Prostate gland (tissue), 2 donors: ENCODE data around the gene DCC. TPM values are rescaled to one million over a fixed set of nuclear protein-coding genes. Genes with fewer than 3 reads are reported as not detected.

Experiments
- DNase-seq: peaks from one replicate; pipeline ENCODE4 v3.0.0-alpha.2; 2019; ENCODE audit warnings: low spot score
- H3K27ac ChIP-seq, 2 donors: fragments of 200-600 bp; sonication (generic); 2 replicates each; pipeline ENCODE4 v1.5.1; 2017 to 2019
- H3K27me3 ChIP-seq: fragments of 200-600 bp; sonication (generic); replicated peaks from 2 replicates; pipeline ENCODE4 v1.5.1; 2019; ENCODE audit not compliant: insufficient read depth
- H3K36me3 ChIP-seq, 2 donors: fragments of 200-600 bp; sonication (generic); 1 replicate in 1 of 2; 2 replicates in 1 of 2; pipeline versions ENCODE4 v1.5.1 to v1.8.1; 2017 to 2019
- H3K4me1 ChIP-seq: fragments of 200-600 bp; sonication (generic); replicated peaks from 2 replicates; pipeline ENCODE4 v1.5.1; 2019
- H3K4me3 ChIP-seq, 2 donors: fragments of 200-600 bp; sonication (generic); 2 replicates each; pipeline ENCODE4 v1.5.1; 2017 to 2019
- H3K9me3 ChIP-seq: fragments of 200-600 bp; sonication (generic); 2 replicates; pipeline ENCODE4 v1.5.1; 2017
- POLR2A ChIP-seq: fragments of 450-650 bp; IDR thresholded peaks from one replicate; pipeline ENCODE4 v1.6.1; 2016; ENCODE audit warnings: antibody characterized with exemption, mild to moderate bottlenecking
- POLR2AphosphoS5 ChIP-seq: sonication (generic); formaldehyde crosslinking; IDR thresholded peaks from one replicate; pipeline ENCODE4 v1.6.1; 2017; ENCODE audit warnings: antibody characterized with exemption
- WGBS: methylation state at CpG from one replicate; pipeline ENCODE4 v1.1.5; 2018; 5-methylcytosine and 5-hydroxymethylcytosine counted together
- intact Hi-C: fragments of 100-400 bp; cut with DNase I; formaldehyde crosslinking; loops from one replicate; pipeline ENCODE4 v1.14.2; 2022
- total RNA-seq, 2 donors: library from RNA; depleted of rRNA; stranded (reverse); fragments of >200 nt; gene quantifications; one replicate each; pipeline ENCODE4 v1.1.0, GENCODE V29; 2016
- TF ChIP-seq, protein P1 (sequence below), 4 experiments: fragments of 200-600 bp in 2 of 4; fragments of 450-650 bp in 2 of 4; sonication (generic) in 2 of 4; IDR thresholded peaks; 1 replicate in 3 of 4; 2 replicates in 1 of 4; pipeline ENCODE4 v1.5.1; 2016 to 2019; ENCODE audit warnings: antibody characterized with exemption in 4 of 4, mild to moderate bottlenecking in 2 of 4, moderate library complexity in 2 of 4

Gene DCC
- total RNA-seq, 2 donors from 2014 or later: 0.55 to 3.7 TPM

DNA sequence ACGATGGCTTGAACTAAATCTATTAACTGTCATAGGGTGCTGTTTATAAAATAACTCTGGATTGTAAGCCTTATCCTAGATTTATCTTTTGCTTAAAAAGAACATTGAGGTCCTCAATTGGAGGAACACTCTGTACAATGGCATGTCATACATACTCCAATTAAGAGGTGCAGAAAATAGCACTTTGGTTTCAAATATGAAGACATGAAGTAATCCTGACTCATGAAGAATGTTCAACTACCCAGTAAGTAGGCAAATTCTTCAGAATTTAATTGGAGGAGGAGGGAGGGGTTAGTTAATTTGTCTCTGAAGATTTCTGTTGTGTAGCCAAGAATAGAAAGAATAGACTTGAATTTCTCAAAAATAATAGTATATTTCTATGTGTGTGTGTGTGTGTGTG lies 36.1 kb downstream of the DCC start:
- intact Hi-C loops: no loop called here
- H3K27ac ChIP-seq: no peak overlapping the region
- H3K27me3 ChIP-seq: no peaks in the 10 kb centered on the region
- H3K9me3 ChIP-seq: no peaks in the 10 kb centered on the region
- H3K4me1 ChIP-seq: no peaks in the 10 kb centered on the region
- DNase-seq: no peak
- H3K4me3 ChIP-seq: no peak overlapping the region
- 40% methylated on average over 1 of the region's 1 CpG for WGBS
- H3K36me3 ChIP-seq: no peaks in the 10 kb centered on the region
- TF ChIP-seq POLR2AphosphoS5: no peak
- TF ChIP-seq, protein P1, sequence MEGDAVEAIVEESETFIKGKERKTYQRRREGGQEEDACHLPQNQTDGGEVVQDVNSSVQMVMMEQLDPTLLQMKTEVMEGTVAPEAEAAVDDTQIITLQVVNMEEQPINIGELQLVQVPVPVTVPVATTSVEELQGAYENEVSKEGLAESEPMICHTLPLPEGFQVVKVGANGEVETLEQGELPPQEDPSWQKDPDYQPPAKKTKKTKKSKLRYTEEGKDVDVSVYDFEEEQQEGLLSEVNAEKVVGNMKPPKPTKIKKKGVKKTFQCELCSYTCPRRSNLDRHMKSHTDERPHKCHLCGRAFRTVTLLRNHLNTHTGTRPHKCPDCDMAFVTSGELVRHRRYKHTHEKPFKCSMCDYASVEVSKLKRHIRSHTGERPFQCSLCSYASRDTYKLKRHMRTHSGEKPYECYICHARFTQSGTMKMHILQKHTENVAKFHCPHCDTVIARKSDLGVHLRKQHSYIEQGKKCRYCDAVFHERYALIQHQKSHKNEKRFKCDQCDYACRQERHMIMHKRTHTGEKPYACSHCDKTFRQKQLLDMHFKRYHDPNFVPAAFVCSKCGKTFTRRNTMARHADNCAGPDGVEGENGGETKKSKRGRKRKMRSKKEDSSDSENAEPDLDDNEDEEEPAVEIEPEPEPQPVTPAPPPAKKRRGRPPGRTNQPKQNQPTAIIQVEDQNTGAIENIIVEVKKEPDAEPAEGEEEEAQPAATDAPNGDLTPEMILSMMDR (IDR thresholded peaks at IDR 0.05): no peak

DNA sequence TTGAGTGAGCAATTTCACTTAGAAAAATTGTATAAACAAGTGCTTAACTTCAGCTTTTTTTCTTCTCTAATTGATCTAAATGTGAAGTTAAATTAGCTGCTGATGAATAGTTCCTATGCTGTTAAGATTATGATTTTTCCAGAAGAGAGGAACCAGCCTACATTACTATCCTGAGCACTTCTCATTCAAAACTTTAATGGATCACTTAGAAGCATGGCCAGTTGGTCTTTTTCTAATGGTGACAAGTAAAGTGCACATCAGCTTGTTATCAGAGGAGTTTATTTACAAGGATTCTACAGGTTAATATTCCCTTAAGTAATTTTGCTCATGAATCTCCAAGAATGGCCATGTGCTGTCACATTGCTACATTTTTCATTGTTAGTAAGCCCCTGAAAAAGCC lies 37.1 kb downstream of the DCC start:
- no peak overlapping the region for H3K4me3 ChIP-seq
- TF ChIP-seq POLR2AphosphoS5 (no peak), POLR2A (no peak)
- TF ChIP-seq, protein P1 (IDR thresholded peaks at IDR 0.05): no peak
- no peak for DNase-seq
- H3K27ac ChIP-seq: no peak overlapping the region
- H3K4me1 ChIP-seq: no peaks in the 10 kb centered on the region
- no peaks in the 10 kb centered on the region for H3K36me3 ChIP-seq
- no peaks in the 10 kb centered on the region for H3K27me3 ChIP-seq
- intact Hi-C loops: no loop called here
- H3K9me3 ChIP-seq: no peaks in the 10 kb centered on the region

DNA sequence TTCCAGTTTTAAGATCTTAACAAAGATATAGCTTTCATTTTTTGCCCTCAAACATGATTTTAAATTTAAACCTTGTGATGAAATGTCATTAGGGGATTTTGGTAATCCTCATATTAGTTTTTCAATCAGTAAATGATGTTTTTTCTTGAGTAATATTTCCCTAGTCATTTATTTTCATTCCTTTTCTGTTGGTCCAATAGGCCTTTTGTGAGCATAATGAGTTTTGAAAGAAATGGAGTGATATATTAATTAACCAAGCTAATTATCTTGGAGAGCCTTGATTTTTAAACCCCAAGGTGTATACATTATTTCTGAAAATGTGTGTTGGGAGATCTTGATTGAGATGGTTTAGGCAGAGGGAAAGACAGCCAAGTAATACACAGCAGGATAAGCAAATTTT lies 46.3 kb downstream of the DCC start:
- no peak overlapping the region for H3K4me3 ChIP-seq
- no peak overlapping the region for H3K27ac ChIP-seq
- no peaks in the 10 kb centered on the region for H3K4me1 ChIP-seq
- H3K27me3 ChIP-seq: no peaks in the 10 kb centered on the region
- no peaks in the 10 kb centered on the region for H3K36me3 ChIP-seq
- no peaks in the 10 kb centered on the region for H3K9me3 ChIP-seq
- intact Hi-C loops: no loop called here
- no peak for DNase-seq
- TF ChIP-seq POLR2A: no peak
- TF ChIP-seq, protein P1 (IDR thresholded peaks at IDR 0.05): no peak
- no peak for TF ChIP-seq POLR2AphosphoS5

DNA sequence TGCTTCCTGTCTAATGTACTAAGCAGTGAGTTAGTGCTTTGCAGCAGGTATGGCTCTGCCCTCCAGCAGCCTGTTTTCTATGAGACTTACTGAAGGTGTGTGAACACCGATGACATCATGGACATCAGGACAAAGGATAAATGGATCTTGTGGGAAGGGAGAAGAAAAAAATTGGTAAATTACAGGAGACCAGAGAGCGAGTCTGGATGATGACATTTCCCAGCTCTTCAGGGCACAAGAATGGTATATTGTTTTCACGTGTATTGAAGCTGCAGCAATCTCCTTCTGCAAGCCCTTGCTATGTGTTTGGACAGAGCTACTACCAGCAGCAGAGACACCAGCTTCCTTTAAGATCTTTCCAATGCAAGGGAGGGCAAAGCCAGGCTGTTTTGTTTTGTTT lies 47.2 kb downstream of the DCC start:
- no peaks in the 10 kb centered on the region for H3K27me3 ChIP-seq
- 72% methylated on average over 3 of the region's 3 CpGs for WGBS
- TF ChIP-seq POLR2AphosphoS5 (no peak), POLR2A (no peak)
- TF ChIP-seq, protein P1 (IDR thresholded peaks at IDR 0.05): no peak
- no peaks in the 10 kb centered on the region for H3K36me3 ChIP-seq
- no peaks in the 10 kb centered on the region for H3K4me1 ChIP-seq
- no peak for DNase-seq
- no peak overlapping the region for H3K27ac ChIP-seq
- H3K9me3 ChIP-seq: no peaks in the 10 kb centered on the region
- H3K4me3 ChIP-seq: no peak overlapping the region
- intact Hi-C loops: no loop called here

DNA sequence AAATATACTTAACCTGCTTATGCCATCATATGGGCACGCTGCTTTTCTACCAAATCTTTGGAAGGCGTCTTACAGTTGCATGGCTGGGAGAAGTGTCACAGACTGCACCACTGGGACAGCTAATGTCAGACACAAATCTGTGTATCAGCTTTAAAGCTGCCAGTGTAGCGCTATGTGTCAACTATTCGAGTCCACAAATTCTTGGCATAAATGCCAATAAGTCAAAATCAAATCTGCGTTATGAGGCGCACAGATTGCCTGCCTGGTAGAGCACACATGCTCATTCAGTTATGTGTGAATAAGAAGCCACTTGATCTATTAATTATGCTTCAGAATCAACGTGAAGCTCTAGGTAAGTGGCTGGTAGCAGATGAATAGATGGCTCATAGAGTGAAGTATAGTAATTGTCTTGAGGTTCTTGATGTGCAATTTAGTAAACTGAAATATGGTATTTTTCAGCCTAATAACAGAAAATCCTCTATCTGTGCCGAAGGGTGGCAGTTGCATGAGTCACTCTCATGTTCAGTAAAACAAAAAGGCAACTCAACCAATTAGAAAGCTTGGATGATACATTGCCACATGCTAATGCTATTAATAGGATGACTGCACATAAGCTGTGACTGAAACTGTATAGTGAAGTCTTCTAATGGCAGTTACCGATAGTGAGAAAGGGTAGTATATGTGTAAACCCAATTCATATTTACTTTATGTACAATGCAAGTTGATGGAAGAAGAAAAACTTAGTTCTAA lies 52.0 kb downstream of the DCC start:
- 92% methylated on average over 9 of the region's 9 CpGs for WGBS
- no peaks in the 10 kb centered on the region for H3K36me3 ChIP-seq
- no peak for DNase-seq
- no peak overlapping the region for H3K4me3 ChIP-seq
- intact Hi-C loops: loop anchor here (10.0 kb wide), 1 partner anchor 53 kb away; no protein-coding TSS in a partner anchor
- no peaks in the 10 kb centered on the region for H3K4me1 ChIP-seq
- H3K27me3 ChIP-seq: no peaks in the 10 kb centered on the region
- TF ChIP-seq POLR2A: no peak
- TF ChIP-seq, protein P1 (IDR thresholded peaks at IDR 0.05): no peak
- TF ChIP-seq POLR2AphosphoS5: no peak
- H3K9me3 ChIP-seq: no peaks in the 10 kb centered on the region
- H3K27ac ChIP-seq: no peak overlapping the region
